NCI-H446 treated with DMSO at 0.1 percent for 48 hours (cell line): ENCODE data around the gene KCNQ1.
A peak's percentile ranks its signal among the peaks of the same experiment; 100 is the strongest.

Experiments
- DNase-seq: peaks from one replicate; lab custom pipeline; 2025; lab: John Stamatoyannopoulos, UW

KCNQ1 gene

GRCh38 chr11:2883979-2884815 is 439.4 kb downstream of the KCNQ1 start:
- no peak for DNase-seq

GRCh38 chr11:2885017-2885677 is 440.3 kb downstream of the KCNQ1 start:
- DNase-seq: no peak

- peak; percentile 19 for DNase-seq
These were observed 440.9 kb downstream of the KCNQ1 start, which contains the start of gene CDKN1C for GRCh38 chr11:2885678-2886081. TSS of gene CDKN1C (minus strand) at chr11:2885775. CDS start at chr11:2885456, 319 bp downstream.

GRCh38 chr11:2886191-2886894 is 441.5 kb downstream of the KCNQ1 start:
- DNase-seq: no peak

- DNase-seq: no peak
These were observed 442.1 kb downstream of the KCNQ1 start for GRCh38 chr11:2886936-2887335.

- DNase-seq: no peak
These were observed 442.8 kb downstream of the KCNQ1 start for GRCh38 chr11:2887515-2888195.

- DNase-seq: peak; percentile 35
These were observed 443.6 kb downstream of the KCNQ1 start for GRCh38 chr11:2888266-2888968.

- DNase-seq: no peak
These were observed 444.8 kb downstream of the KCNQ1 start for GRCh38 chr11:2889362-2890273.

GRCh38 chr11:2890466-2891294 is 445.9 kb downstream of the KCNQ1 start:
- DNase-seq: no peak

- peak; percentile 11 for DNase-seq
These were observed 446.8 kb downstream of the KCNQ1 start for GRCh38 chr11:2891326-2892214.

- peak; percentile 5 for DNase-seq
These were observed 447.6 kb downstream of the KCNQ1 start for GRCh38 chr11:2892215-2892966.

GRCh38 chr11:2892967-2893528 is 448.2 kb downstream of the KCNQ1 start:
- no peak for DNase-seq

GRCh38 chr11:2893935-2894334 is 449.1 kb downstream of the KCNQ1 start:
- no peak for DNase-seq

- no peak for DNase-seq
These were observed 451.2 kb downstream of the KCNQ1 start for GRCh38 chr11:2896047-2896446.

- DNase-seq: no peak
These were observed 452.2 kb downstream of the KCNQ1 start for GRCh38 chr11:2897048-2897447.

GRCh38 chr11:2898366-2899079 is 453.7 kb downstream of the KCNQ1 start:
- no peak for DNase-seq
